Parathyroid adenoma (tissue), 2 donors: ENCODE results near the gene CAMK1D.

Source experiments
- H2AFZ ChIP-seq: fragments of 300-600 bp; sonication (generic); one replicate; pipeline ENCODE4 v1.7.0; 2017; ENCODE audit warnings: antibody characterized with exemption, mild to moderate bottlenecking
- H3K27ac ChIP-seq: fragments of 300-600 bp; sonication (generic); one replicate; pipeline ENCODE4 v1.7.0; 2017
- H3K27me3 ChIP-seq: fragments of 300-600 bp; sonication (generic); one replicate; pipeline ENCODE4 v1.7.0; 2017; ENCODE audit warnings: low read length; ENCODE audit not compliant: control insufficient read depth, insufficient read depth
- H3K36me3 ChIP-seq: fragments of 300-600 bp; sonication (generic); one replicate; pipeline ENCODE4 v1.7.0; 2017; ENCODE audit warnings: low read length; ENCODE audit not compliant: control insufficient read depth, insufficient read depth
- H3K4me1 ChIP-seq: fragments of 300-600 bp; sonication (generic); one replicate; pipeline ENCODE4 v1.7.0; 2017; ENCODE audit warnings: control low read depth
- H3K4me2 ChIP-seq: fragments of 300-600 bp; sonication (generic); one replicate; pipeline ENCODE4 v1.7.0; 2017; ENCODE audit warnings: low read length
- H3K4me3 ChIP-seq: fragments of 300-600 bp; sonication (generic); one replicate; pipeline ENCODE4 v1.7.0; 2017; ENCODE audit warnings: low read depth, low read length
- H3K79me2 ChIP-seq: fragments of 300-600 bp; sonication (generic); one replicate; pipeline ENCODE4 v1.7.0; 2017; ENCODE audit warnings: control low read depth
- H3K9ac ChIP-seq: fragments of 300-600 bp; sonication (generic); one replicate; pipeline ENCODE4 v1.7.0; 2017; ENCODE audit warnings: mild to moderate bottlenecking
- H3K9me3 ChIP-seq: fragments of 300-600 bp; sonication (generic); one replicate; pipeline ENCODE4 v1.7.0; 2017; ENCODE audit warnings: low read length; ENCODE audit not compliant: control insufficient read depth
- TF ChIP-seq, protein P1 (sequence below): fragments of 300-600 bp; sonication (generic); IDR thresholded peaks from one replicate; pipeline ENCODE4 v1.7.0; 2017; ENCODE audit warnings: antibody characterized with exemption, mild to moderate bottlenecking
- donor health status: primary hyperparathyroidism.

CAMK1D gene

DNA sequence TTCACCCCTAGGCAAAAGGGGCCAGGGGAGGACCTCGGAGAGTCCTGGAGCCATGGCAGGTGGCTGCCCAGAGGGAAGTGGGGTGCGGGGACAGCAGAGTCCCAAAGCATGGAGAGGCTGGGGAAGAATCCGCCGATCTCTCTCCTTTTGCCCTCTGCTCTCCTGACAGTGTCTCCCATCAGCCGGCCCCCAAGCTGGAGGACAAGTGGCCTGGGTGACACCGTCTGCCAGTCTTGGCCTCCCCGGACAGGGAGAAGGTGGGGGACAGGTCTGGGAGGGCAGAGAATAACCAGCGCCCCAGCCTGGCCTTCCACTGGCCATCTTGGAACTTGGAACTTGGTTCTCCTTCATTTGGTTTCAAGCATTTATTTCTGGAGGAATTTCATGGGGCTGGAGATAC lies 77.9 kb downstream of the CAMK1D start:
- H3K27ac ChIP-seq, result no peak overlapping the region
- H2AFZ ChIP-seq, result no peak overlapping the region
- no peaks in the 10 kb centered on the region for H3K27me3 ChIP-seq
- TF ChIP-seq, protein P1, sequence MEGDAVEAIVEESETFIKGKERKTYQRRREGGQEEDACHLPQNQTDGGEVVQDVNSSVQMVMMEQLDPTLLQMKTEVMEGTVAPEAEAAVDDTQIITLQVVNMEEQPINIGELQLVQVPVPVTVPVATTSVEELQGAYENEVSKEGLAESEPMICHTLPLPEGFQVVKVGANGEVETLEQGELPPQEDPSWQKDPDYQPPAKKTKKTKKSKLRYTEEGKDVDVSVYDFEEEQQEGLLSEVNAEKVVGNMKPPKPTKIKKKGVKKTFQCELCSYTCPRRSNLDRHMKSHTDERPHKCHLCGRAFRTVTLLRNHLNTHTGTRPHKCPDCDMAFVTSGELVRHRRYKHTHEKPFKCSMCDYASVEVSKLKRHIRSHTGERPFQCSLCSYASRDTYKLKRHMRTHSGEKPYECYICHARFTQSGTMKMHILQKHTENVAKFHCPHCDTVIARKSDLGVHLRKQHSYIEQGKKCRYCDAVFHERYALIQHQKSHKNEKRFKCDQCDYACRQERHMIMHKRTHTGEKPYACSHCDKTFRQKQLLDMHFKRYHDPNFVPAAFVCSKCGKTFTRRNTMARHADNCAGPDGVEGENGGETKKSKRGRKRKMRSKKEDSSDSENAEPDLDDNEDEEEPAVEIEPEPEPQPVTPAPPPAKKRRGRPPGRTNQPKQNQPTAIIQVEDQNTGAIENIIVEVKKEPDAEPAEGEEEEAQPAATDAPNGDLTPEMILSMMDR, result no peak
- H3K9ac ChIP-seq, result no peak overlapping the region
- no peaks in the 10 kb centered on the region for H3K4me1 ChIP-seq
- no peaks in the 10 kb centered on the region for H3K36me3 ChIP-seq
- H3K4me2 ChIP-seq, result no peak overlapping the region
- no peak overlapping the region for H3K4me3 ChIP-seq
- no peaks in the 10 kb centered on the region for H3K9me3 ChIP-seq
- no peaks in the 10 kb centered on the region for H3K79me2 ChIP-seq

DNA sequence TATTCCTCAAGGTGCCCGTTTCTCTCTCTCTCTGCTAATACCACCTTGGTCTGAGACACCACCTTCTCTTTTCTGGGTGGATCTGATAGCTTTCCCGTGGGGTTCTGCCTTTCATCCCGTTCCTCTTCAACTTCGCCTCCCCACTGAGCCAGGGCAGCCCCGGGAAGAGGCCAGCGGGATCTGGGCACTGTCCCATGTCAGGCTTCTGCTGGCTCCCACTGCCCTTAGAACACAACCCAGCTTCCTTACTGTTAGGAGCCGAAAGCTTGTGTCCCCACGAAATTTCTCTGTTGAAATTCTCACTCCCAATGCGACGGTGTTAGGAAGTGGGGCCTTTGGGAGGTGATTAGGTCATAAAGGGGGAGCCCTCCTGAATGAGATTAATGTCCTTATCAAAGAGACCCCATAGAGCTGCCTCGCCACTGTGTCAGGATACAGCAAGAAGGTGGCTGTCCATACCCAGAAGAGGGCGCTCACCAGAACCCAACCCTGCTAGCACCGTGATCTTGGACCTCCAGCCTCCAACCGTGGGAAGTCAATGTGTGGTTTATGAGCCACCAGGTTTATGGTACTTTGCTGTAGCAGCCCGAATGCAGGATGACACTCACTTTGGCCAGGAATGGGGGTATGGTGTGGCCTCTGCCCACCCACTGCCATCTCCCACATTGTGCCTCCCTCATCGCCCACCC lies 79.2 kb downstream of the CAMK1D start:
- Histone ChIP-seq H3K4me3 (no peak overlapping the region), H3K9me3 (no peaks in the 10 kb centered on the region), H2AFZ (no peak overlapping the region), H3K9ac (no peak overlapping the region), H3K4me2 (no peak overlapping the region), H3K36me3 (no peaks in the 10 kb centered on the region), H3K27ac (no peak overlapping the region), H3K27me3 (no peaks in the 10 kb centered on the region), H3K79me2 (no peaks in the 10 kb centered on the region), H3K4me1 (no peaks in the 10 kb centered on the region)
- TF ChIP-seq, protein P1, result no peak

DNA sequence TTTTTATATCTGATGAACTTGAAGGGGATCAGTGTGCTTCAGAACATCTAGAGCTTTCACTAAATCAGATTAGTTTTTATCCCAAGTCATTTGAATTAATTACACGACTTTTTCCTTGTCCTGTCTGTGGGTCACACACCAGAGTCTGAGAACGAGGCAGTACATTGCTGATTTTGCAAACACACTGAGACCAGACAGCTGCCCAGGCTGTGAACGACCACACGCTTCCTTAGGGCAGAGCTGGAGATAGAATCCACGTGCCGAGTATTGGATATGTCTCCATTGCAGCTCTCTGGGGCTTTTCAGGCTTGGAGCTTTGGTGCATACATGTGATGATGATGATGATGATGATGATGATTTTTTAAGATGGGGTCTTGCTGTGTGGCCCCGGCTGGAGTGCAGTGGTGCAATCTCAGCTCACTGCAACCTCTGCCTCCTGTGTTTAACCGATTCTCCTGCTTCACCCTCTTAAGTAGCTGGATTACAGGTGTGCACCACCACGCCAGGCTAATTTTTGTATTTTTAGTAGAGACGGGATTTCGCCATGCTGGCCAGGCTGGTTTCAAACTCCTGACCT lies 81.1 kb downstream of the CAMK1D start:
- TF ChIP-seq, protein P1, result no peak
- H3K36me3 ChIP-seq, result no peaks in the 10 kb centered on the region
- H3K4me3 ChIP-seq, result no peak overlapping the region
- no peaks in the 10 kb centered on the region for H3K9me3 ChIP-seq
- no peaks in the 10 kb centered on the region for H3K4me1 ChIP-seq
- H3K4me2 ChIP-seq, result no peak overlapping the region
- H3K27ac ChIP-seq, result no peak overlapping the region
- no peak overlapping the region for H3K9ac ChIP-seq
- H3K27me3 ChIP-seq, result no peaks in the 10 kb centered on the region
- H3K79me2 ChIP-seq, result no peaks in the 10 kb centered on the region
- no peak overlapping the region for H2AFZ ChIP-seq

DNA sequence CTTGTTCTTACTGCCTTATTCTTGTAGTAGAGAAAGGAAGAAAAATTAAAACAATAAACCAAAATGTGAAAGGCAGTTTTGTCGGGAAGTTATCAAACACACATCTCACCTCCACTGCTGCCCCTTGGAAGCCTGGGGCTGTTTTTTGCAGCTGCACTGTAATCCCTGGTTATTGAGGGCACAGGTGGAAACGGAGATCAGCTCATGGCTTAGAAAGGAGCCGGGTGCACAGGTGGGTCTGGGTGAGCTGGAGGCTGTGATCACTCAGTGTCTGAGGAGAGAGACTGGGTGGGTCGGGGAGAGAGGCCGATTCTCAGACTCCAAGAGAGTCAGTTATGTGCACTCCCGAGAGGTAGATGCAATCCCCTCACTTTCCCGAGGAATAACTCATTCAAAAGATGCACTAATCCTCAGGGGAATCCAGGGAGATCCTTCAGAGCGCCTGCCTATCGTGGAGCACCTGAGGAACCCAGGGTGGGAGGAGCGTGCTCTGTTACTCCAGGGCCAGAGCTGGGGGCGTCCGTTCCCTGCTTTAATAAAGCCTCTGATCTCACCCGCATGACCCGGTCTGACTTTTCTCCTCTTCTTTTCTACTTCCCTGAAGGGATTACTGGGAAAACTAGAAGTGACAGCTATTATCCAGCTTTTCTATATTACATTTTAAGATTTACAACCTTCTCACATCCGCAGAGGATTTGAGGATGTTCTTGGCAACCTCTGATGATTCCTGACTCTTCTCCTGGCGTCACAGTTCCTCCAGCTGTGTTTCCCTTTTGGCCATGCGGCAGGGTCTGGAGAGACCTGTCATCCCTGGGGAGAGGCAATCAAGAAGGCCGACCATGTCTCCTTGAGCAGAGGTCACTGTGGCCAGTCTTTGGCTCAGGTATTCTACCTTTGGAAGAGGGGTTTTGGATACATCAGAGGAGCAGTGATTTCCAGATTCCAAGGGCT lies 82.1 kb downstream of the CAMK1D start:
- no peaks in the 10 kb centered on the region for H3K36me3 ChIP-seq

More for the DNA sequence above, 82.1 kb downstream of the CAMK1D start:
- Histone ChIP-seq H3K9me3 (no peaks in the 10 kb centered on the region), H3K9ac (no peak overlapping the region), H3K4me3 (no peak overlapping the region), H2AFZ (no peak overlapping the region), H3K4me1 (no peaks in the 10 kb centered on the region), H3K27me3 (no peaks in the 10 kb centered on the region), H3K4me2 (no peak overlapping the region), H3K27ac (no peak overlapping the region), H3K79me2 (no peaks in the 10 kb centered on the region)
- TF ChIP-seq, protein P1, result no peak
